GM20431 (cell line): Measurements from ENCODE around the gene CFAP58.

Experiments
- in situ Hi-C: fragments of 300-500 bp; cut with MseI, MboI; formaldehyde crosslinking; loops from one replicate; pipeline ENCODE4 v1.15.0; 2020; ENCODE audit warnings: low sequenced_read_pairs; ENCODE audit not compliant: unreplicated experiment

The CFAP58 gene

DNA sequence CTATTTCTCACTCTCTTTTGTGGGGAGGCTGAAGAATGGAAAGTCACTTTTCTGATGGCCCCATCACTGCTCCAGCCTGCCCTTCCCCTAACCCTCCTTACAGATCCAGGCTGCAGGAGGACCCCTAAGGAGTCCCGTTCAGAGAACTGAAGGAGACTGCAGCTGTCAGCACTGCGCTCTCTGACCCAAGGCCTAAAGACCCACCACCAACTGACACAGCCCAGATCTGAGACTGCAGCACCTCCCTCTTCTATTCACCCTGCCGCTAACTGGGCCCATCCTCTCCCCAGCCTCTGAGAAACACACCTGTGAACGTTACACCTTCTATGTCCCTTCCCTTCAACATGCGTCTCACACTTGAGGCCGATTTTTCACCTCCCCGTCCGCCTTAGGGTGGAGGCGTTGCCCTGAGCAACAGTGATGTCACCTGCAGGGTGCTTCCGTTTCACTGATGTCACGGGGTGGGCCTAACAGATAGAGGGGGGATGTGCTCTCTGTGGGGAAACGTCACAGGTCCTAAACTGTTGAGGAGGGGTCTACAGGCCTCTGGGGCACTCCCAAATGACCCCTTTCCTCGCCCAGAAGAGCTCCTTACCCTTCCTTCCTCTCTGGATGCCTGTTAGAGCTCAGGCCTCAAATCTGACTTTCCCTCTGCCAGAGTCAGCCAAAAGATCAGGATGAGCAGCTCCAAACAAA is 20.5 kb upstream of the CFAP58 start:
- in situ Hi-C loops = no loop called here

DNA sequence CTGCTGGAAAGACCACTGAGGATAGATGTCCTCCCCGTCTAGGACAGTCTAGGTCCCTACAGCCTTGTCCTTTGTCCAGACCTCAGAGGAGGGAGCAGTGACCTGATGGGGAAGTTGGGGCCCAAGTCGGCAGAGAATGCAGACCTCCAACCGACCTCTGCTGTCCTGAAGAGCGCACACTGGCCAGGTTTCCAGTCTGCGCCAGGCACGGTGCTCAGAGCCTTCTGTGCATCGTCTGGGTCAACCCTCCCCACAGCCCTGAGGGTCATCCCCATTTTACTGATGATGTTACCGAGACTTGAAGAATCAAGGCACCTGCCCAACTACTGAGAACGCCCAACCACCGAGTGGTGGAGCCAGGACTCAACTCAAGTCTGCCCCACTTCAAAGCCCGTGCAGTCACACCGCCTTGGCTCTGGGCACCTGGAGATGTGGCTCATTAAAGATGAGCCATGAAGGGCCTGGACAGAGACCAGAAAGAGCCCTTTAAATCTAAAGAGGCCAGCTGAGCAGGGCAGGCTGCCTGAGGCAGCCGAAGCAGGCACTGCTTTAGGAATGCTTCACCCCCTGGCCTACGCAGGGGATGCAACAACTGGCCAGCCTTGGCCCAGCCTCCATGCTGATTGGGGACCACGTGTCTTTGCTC is 19.8 kb upstream of the CFAP58 start:
- in situ Hi-C loops = no loop called here

DNA sequence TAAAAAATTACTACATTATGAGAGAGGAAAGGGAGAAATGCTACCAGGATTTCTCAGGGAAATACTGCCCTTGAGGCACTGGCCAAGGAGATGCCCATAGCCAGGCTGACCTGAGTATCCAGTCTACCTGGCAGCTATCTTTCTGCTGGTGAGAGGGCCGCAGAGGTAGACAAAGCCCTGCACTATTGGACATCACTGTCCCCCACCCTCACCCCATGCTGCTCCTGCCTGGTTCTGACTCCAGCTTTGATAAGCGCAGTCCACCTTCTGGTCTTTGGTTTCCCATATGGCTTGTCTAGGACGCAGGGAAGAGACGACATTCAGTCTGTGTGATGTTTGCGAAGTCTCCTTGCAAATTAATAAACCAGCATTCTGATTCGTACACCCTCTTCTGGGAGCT is 19.1 kb upstream of the CFAP58 start:
- in situ Hi-C loops = no loop called here

DNA sequence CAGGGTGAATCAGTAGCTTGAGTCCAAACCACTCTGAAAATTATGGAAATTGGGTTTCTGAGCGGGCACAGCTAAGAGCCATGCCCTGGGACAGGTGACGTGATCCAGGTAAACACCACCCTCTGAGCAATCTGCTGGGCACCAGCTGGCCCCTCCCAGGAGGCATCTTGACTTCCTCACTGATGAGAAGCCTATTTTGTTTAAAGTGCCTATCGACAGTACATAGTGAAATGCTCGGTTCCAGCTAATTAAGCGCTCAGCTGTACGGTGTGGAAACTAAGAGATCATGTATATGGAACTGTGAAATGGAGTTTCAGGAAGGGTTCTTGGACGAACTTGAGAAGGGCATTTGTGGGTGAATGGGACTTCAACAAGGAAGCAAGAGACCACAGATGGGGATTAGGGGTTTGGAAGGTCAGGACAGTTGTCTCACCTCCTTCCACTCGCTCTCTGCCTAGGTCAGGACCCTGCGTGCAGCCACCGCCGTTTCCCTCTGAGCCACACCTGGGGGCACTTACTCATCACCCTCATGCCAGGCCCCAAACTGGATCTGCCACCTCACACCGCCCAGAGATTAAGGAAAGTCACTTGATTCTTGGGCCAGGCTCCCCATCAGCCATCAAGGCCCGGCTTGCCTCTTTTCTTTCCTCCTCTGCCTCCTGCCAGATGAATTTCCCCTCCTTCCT is 18.5 kb upstream of the CFAP58 start:
- in situ Hi-C loops = no loop called here

DNA sequence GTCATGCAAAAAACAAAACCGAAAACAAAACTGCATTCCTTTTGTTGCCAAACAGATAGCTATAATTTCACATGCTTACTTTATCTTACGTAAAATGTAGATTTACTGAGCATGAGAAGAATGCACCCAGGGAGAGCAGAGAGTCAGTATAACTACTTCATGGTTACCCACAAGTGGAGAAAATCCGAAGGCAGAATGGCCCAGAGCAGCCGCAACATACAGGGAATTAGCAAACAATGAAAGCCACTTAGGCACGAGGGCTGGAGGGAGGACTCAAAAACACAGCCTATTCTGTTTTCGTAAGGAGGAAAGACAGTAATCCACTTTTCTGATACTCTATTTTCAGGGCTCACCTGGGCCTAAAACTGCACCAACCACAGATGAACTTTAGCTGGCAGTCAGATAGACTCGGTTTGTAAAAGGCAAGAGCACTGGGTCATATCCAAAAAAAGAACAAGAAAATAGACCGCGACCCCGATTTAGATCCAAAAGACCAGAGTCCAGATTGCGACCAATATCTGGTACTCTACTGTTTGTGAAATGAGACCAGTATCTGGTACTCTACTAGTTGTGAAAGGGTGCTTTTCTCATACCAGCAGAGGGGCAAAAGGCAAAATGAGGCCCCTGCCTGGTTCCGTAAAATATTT is 16.7 kb upstream of the CFAP58 start:
- in situ Hi-C loops = no loop called here

DNA sequence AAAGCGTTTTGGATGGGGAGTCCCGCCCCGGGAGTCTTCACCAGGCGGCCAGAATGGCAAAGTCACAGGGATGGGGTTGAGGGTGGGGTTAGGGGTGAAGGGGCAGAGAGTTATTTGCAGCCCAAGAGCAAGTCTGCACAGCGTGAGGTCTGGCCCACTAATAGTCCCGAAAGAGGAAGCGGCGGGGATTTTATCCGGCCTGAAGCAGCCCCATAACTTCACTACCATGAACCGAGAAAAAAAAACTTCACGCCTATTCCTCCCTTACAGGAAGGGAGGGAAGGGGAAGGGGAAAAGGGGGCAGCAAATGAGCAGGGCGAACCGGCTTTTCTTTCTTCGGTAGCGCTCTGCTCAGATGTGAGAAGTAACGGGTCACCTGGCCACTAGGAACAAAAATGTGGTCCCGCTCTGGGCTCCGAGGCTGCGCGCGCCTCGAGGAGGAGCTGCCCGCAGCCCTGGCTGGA is 16.1 kb upstream of the CFAP58 start:
- in situ Hi-C loops = no loop called here

DNA sequence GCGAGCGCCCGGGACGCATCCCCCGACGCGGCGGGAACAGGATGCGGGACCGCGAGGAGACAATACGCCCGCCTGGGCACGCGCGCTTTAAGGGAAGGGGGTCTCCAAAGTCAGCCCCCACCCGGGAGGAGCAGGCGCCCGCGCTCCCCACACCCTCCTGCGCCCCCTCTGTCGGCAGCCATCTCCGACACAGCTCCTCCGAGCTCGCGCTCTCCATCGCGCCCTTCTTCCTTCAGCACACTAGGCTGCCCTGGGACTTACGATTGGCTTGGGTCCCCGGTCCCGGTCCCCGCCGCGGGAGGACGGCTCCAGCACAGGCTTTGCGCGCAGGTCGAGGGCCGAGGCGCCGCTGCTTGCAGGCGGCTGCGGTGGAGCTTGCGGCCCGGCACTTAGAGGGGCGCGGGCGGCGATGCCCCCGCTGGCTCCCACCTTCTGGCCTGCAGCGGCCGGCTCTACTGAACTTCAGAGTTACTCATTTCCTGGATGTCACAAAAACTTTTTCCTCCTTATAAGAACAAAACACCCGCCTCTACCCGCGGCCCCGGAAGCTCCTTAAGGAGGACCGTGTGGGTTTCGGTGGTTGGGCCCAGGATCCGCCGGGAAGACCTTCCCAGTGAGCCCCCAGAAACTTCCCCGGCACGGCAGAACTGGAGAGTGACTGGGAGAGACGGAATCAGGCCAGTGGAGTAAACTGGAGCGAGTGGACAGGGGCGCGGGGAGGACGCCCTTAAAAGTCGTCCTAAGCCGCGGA is 15.5 kb upstream of the CFAP58 start, which contains the start of gene ITPRIP:
Gene ITPRIP (minus strand): TSS at position 481 of the 751 bp plus-strand sequence. CDS start 22,414 bp downstream, outside the sequence.
- in situ Hi-C loops = no loop called here

DNA sequence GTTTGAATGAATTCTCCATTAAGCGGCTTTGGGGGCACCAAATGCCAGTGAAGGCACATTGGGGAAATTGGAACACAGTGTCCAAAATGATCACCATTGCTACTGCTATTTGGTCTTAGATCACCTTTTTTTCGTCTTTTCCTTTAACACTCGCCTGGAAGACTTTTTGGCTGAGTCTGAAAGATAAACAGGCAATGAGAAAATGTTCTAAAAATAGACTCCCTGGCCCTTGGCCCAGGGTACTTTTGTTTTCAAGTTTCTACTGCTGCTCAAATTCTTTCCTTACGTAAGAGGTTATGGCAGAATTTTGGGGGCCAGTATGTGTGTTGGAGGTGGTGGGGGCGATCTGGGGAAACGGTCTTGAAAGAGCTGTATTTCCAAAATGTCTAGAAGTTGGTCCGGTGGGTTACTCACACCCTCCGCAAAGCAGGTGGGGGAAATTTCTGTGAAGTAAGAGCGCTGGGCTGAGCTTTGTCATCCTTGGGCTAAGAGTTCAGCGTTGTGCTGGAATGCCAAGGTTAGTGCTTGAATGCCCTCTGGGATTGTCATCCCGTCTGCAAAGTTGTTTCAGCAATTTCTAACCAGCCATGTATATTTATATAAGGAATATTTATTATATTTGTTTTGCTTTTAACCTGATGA is 14.0 kb upstream of the CFAP58 start:
- in situ Hi-C loops = loop anchor here (10.0 kb wide), 1 partner anchor 45 kb away; no protein-coding TSS in a partner anchor

DNA sequence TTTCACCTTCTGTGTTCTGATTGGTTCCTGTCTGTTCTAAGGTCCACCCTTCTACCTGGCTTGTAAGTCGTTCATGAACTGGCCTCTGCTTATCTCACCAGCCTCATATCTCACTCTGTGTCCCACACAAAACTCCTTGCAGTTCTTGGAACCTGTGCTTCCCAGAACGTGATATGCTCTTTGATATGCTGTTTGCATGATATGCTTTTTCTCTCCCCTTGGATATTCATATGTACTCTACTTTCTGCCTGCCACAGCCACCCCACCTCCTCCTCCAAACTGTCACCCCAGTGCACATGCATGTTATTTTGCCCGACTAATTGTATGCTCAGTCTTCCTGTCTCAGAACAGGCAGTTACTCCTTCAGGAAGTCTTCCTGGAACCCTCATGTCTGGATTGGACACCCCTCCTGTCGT is 13.5 kb upstream of the CFAP58 start:
- in situ Hi-C loops = loop anchor here (10.0 kb wide), 1 partner anchor 45 kb away; no protein-coding TSS in a partner anchor

DNA sequence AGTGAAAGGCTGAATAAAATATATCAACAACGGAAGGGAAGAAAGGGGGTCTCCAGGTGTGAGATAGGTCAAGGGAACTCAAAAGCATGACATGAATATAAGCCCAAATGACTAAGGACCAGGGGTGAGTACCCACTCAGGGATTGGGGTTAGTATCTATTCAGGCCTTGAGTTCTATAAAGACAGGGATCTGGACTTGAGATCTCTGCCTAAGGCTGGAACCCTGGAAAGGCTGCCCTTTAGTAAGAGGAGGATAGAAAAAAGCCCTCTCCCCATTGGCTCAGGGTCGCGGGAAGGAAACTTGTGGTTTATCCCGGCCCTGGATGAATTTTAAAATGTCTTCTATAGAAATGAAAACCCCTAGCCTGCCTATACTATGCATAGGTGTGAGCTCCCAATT is 13.0 kb upstream of the CFAP58 start:
- in situ Hi-C loops = loop anchor here (10.0 kb wide), 1 partner anchor 46 kb away; no protein-coding TSS in a partner anchor

DNA sequence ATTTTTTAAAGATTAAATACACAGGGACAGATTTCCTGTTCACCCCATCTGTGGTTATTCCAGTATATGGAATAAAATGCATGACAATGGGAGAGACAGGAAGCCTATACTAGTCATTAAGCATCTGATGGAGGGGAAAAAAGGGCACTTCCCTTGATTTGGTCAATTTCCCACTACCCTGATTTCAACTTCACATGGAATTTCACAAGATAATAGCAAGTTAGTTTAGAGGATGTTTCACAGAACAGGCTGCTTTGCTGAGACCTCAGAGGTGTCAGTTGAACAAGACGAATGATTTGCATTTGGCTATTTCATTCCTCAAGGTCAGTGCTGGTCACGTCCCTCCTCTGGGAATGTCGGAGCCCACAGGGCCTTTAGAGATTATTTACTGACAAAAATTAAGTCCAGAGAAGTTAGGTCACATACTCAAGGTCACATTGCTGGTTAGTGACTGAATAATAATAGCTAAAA is 10.7 kb upstream of the CFAP58 start:
- in situ Hi-C loops = loop anchor here (10.0 kb wide), 1 partner anchor 48 kb away; no protein-coding TSS in a partner anchor

DNA sequence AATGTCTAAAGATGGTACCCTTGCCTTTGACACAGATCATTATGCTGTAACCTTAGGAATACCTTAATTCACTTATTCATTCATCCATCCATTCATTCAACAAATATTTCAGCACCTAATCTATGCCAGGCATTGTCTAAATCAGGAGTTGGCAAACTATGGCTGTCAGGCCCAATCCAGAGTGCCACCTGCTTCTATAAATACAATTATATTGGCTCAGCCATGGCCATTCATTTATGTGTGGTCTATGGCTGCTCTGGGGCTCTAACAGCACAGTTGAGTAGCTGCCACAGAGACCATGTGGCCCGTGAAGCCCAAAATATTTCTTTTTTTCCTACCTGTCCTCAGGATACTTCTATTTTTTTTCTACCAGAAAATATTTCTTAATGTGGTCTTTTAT is 9.4 kb upstream of the CFAP58 start:
- in situ Hi-C loops = loop anchor here (10.0 kb wide), 1 partner anchor 49 kb away; no protein-coding TSS in a partner anchor

DNA sequence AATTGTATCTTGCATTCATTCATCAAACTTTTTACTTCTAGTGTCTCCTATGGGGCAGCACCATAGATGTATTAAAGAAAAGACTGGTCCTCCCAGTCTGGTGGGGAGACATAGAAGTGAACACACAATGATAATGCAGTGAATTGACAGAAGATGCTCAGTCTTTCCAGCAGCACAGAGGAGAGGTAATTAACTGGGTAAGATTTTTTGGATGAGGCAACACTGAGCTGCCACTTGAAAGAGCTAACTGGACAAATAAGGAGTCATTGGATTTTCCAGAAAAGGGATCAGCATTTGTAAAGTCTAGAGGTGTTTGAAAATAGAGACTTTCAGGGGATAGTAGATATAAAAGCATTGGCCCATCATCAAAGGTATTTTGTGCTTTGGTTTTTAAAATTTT is 8.1 kb upstream of the CFAP58 start:
- in situ Hi-C loops = loop anchor here (10.0 kb wide), 1 partner anchor 51 kb away; no protein-coding TSS in a partner anchor

DNA sequence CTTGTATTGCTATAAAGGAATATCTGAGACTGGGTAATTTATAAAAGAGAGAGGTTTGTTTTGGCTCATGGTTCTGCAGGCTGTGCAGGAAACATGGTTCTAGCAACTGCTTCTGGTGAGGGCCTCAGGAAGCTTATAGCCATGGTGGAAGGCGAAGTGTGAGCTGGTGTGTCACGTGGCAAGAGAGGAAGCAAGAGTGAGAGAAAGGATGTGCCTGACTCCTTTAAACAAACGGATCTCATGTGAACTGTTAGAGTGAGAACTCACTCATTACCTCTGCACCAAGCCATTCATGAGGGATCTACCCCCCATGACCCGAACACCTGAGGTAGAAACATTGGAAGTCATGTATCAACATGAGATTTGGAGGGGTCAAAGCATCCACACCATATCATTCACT is 7.7 kb upstream of the CFAP58 start:
- in situ Hi-C loops = loop anchor here (10.0 kb wide), 1 partner anchor 51 kb away; no protein-coding TSS in a partner anchor

DNA sequence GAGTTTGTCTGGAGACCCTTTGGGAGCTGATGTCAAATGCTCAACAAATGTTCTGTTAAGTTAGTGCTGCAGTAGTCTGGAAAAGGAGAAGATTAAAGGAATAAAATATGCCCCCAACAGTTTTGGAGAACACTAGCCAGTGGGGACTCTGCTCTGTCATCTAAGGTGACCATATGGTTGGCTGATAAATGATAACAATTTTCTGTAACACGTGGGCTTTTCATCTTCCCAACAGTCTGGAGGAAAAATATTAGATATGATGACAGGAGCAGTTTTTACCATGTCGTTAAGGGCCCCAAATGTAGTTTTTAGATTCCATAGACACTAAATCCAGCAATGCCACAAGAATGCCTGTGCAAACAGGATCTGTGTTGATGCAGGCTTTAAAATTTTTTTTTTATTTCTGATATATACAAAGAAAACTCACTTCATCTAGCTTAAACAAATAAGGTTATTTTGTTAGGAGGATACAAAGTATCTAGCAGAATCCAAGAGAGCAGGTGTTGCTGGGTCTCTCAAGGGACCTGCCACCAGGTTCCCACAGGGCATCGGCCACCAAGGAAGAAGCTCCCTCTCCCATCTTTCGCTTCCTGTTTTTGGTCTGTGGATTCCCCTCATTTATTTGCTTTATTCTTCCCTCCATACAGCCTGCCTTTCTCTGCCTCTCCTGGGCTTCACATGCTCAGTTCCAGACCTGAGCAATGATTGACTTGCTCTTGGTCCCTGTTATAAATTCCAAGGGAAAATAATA is 6.2 kb upstream of the CFAP58 start:
- in situ Hi-C loops = loop anchor here (10.0 kb wide), 1 partner anchor 53 kb away; no protein-coding TSS in a partner anchor

DNA sequence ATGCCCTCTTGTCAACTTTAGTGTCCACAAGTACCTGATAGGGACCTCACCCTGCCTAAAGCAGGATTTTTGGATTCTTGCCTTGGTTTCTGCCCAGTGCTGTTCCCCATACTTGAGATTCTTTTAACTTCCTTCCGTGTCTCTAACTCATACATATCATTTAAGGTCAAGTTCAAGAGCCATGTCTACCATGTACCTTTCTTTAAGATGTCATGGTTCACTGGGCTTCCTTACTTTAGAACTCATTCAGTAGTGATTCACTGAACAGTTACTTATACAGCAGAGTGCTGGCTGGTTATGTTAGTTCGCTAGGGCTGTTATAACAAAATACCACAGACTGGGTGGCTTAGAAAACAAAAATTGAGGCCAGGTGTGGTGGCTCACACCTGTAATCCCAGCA is 5.0 kb upstream of the CFAP58 start:
- in situ Hi-C loops = loop anchor here (10.0 kb wide), 1 partner anchor 54 kb away; no protein-coding TSS in a partner anchor

DNA sequence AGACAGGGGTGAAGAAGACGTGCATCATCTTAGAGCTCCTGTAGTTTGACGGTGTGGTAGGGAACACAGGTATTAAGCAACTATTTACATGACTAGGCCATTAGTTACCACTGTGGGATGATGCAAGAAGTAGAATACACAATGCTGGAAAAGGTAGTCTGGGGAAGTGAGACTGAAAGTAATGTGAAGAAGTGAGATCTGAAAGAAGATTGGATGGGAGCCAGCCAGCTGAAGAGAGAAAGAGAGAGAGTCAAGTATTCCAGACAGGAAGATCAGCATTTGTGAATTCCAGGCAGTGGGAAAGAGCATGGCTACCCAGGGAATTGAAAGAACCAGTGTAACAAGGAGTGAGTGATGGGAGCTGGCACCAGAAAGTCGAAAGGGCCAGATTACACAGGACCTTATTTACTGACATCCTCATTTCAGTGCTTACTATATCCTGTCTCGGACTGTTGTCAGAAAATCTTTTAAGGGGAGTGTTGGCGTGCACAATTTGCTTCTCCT is 4.0 kb upstream of the CFAP58 start:
- in situ Hi-C loops = loop anchor here (10.0 kb wide), 1 partner anchor 55 kb away; no protein-coding TSS in a partner anchor
